SKM-1 treated with dmso at 0.1 percent for 144 hours (cell line): Measurements from ENCODE around the gene DDX17.

Source experiments
- DNase-seq: peaks from one replicate; lab custom pipeline; 2025; ENCODE audit not compliant: unreplicated experiment; lab: John Stamatoyannopoulos, UW

Gene DDX17

GRCh38 chr22:38506118-38506962, at the start of gene DDX17:
DDX17 (minus strand) TSS chr22:38506311.
- DNase-seq, result peak; percentile 96

GRCh38 chr22:38554281-38554680, 48.2 kb upstream of the DDX17 start:
- DNase-seq, result no peak

DNA sequence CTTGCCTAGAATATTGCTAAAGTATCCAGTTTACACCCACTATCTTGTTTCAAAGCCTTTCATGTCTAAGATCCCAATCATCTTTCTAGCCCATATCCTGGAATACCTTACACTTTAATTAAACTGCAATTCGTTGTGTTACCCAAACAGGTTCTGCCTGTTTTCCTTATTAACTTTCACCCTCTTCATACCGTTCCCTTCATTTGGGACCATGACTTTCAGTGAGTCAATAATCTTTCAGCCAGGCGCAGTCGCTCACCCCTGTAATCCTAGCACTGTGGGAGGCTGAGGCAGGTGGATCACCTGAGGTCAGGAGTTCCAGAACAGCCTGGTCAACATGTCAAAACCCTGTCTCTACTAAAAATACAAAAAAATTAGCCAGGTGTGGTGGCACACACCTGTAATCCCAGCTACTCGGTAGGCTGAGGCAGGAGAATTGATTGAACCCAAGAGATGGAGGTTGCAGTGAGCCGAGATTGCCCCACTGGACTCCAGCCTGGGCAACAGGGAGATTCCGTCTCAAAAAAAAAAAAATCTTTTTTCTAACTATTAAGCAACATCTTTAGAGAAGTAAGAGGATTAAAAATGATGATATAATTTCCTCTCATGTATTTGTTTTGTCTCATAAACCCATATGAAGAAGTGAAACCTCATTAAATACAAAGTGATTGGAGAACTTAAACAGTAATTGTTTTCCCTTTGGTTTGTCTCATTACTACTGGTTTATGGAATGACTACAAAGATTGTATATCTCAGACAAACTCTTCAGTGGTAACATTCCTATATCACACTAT, 43.2 kb upstream of the DDX17 start:
- DNase-seq, result no peak

GRCh38 chr22:38540701-38541100, 34.6 kb upstream of the DDX17 start:
- no peak for DNase-seq

DNA sequence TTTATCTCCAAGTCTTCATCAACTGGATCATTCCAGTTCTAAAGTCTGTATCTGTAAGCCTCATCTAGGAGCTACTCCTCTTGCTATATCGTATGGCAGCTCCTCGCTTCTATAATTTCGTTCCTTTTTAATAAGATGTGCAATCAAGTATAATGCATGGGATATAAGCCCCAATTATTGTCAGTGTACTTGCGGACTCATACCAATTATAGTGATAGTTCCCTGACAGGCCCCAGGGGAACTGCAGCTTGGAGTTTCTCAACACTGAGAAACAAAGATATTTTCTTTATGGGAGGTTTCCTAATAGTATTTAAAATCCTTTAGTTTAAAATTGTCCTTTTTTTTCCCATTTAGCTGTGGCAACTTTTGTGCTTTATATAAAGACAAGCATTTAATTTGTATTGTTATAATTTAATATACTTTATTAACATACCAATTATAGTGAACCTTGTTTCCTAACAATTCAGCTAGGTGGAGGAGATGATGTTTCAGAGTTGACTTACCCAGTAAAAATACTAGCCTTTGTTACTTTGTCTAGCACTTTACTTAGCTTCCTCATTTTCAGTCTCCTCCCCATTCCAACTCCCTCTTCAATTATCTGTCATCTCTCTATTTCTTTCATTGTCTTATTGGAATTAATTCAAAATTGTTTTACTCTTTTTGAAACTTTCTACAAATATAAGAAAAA, 25.3 kb upstream of the DDX17 start:
- peak; percentile 70 for DNase-seq

- DNase-seq, result peak; percentile 78
These were observed 18.3 kb upstream of the DDX17 start for GRCh38 chr22:38524429-38524828.

DNA sequence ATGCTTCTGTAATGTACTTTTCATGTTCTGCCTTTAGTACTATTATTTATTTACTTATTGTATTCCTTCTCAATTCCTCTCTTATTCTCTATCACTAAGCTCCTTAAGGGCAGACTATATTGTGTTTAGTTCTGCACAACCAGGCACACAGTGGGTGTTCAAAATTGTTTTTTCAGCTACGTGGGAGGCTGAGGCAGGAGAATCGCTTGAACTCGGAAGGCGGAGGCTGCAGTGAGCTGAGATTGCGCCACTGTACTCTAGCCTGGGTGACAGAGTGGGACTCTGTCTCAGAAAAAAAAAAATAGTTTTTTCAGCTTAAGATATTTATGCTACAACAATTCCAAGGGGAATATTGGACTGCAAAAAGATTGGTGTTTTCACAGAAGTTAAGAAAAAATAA, 17.4 kb upstream of the DDX17 start:
- DNase-seq, result no peak

- DNase-seq, result no peak
These were observed 16.9 kb upstream of the DDX17 start for GRCh38 chr22:38523029-38523428.

GRCh38 chr22:38519453-38520250, 13.5 kb upstream of the DDX17 start:
- no peak for DNase-seq

DNA sequence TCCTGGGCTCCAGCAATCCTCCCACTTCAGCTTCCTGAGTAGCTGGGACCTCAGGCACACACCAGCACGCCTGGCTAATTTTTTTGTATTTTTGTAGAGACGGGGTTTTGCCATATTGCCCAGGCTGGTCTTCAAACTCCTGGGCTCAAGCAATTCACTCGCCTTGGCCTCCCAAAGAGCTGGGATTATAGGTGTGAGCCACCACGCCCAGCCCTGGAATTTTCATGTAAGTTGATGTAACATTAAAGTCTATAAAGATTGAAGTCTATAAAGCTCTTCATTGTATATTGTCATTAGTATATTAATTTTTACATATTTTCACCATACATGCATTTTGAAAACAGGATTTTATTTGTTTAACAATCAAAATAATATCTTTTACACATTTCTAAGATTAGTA, 12.5 kb upstream of the DDX17 start:
- no peak for DNase-seq

DNA sequence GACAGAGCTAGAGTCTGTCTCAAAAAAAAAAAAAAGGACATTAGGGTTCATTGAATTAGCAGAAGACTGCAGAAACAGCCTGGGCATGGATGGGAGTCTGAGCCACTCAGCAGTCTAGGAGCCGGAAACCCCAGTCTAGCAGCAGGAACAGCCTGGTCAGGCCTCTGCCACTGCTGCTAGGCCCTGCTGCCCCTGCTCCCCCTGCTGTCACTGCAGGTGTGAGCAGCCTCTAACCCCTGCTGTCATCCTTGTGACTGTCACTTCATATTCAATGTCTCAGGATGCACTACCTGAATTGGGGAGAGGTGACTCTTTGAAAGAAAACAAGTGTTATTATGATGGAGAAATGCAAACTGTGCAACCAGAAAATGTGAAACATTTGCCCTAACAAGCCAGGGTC, 7.0 kb upstream of the DDX17 start:
- no peak for DNase-seq

GRCh38 chr22:38510416-38510970, 4.4 kb upstream of the DDX17 start:
- no peak for DNase-seq

DNA sequence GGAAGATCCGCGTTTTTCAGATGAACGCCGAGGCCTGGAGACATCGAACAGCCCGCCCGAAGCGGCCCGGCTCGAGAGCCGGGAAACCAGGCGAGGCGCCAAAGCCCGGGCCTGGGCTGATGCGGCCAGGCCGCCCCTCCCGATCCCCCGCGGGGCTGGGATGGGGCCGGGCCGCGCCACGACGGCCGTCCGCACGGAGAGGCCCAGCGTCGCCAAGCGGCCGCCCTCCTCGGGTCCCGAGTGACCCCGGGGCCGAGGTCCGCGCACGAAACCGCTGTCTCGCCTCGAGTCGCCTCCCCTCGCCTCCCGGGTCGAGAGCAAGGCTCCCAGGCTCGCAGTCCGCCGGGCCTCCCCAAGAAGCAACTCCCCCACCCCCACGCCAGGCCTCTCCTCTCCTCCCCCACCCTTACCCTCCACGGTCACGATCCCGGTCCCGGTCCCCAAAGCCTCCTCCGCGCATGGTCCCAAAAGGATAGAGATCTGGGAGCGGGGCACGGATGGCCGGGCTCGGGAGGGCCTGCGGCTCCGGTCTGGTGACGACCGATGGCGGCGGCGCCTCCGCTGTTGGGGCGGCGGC, 482 bp downstream of the DDX17 start:
- DNase-seq, result no peak

DNA sequence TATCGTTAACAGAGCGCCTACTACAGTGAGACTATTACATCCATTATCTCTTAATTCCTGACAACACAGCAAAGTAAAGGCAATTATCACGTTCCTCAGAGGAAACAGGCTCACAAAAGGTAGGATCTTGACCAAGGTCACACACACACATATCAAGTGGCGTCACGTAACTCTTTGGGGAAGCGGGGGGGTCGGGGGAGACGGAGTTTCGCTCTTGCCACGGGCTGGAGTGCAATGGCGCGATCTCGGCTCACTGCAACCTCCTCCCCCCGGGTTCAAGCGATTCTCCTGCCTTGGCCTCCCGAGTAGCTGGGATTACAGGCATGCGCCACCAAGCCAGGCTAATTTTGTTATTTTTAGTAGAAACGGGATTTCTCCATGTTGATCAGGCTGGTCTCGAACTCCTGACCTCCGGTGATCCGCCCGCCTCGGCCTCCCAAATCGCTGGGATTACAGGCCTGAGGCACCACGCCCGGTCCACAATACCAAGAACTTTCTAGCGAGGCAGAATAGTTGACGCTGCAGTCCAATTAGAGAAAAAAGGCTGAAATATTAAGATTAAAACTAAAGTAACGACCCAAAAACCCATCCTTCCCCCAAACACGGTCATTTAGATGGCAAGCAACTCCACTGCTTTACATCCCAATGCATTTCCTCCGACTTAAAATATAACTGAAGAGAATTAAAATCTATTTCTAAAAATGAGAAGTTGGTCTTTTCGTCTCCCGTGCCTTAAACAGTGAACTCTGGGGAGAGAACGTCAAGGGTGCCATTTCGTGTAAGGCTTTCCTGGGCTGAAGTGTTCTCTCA, 1.2 kb downstream of the DDX17 start:
- DNase-seq, result no peak

GRCh38 chr22:38503021-38503420, 3.1 kb downstream of the DDX17 start:
- no peak for DNase-seq

- no peak for DNase-seq
These were observed 4.1 kb downstream of the DDX17 start for GRCh38 chr22:38501797-38502672.

- no peak for DNase-seq
These were observed 8.2 kb downstream of the DDX17 start for GRCh38 chr22:38497869-38498268.

DNA sequence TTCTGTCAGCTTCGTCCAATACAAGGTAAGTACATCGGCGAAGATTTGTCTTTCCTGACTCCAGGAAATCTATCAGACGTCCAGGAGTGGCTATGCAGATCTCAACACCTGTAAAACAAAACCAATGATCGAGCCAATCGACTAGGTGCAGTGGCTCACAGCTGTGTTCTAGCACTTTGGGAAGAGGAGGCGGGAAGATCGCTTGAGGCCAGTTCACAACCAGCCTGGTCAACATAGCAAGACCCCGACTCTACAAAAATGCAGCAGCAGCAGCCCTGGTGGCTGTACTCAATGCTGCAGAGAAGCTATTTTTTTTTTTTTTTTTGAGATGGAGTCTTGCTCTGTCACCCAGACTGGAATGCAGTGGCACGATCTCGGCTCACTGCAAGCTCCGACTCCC, 11.2 kb downstream of the DDX17 start:
- no peak for DNase-seq
